HUES48 (cell line): ENCODE measurements around the gene ELOVL7.
"Not testable (repeated sequence)": the region's sequence is repeated elsewhere in the genome, so short reads cannot be mapped to it uniquely, and the experiment has no call there.

Source experiments
- H3K27ac ChIP-seq: one replicate; pipeline ENCODE4 v1.7.0; 2013; ENCODE audit warnings: low read depth, low read length, inconsistent platforms
- H3K27me3 ChIP-seq: 2 replicates; pipeline ENCODE4 v1.6.1; 2013; ENCODE audit warnings: mild to moderate bottlenecking, low read length; ENCODE audit not compliant: control insufficient read depth, insufficient read depth
- H3K36me3 ChIP-seq: 2 replicates; pipeline ENCODE4 v1.6.1; 2013; ENCODE audit warnings: low read length; ENCODE audit not compliant: control insufficient read depth, insufficient read depth
- H3K4me1 ChIP-seq: 2 replicates; pipeline ENCODE4 v1.6.1; 2013; ENCODE audit warnings: mild to moderate bottlenecking, low read length; ENCODE audit not compliant: control insufficient read depth, insufficient read depth
- H3K4me3 ChIP-seq: 2 replicates; pipeline ENCODE4 v1.5.1; 2013; ENCODE audit warnings: mild to moderate bottlenecking, low read depth, low read length
- H3K9ac ChIP-seq: 2 replicates; pipeline ENCODE4 v1.6.1; 2013; ENCODE audit warnings: mild to moderate bottlenecking, low read depth, low read length, moderate library complexity
- H3K9me3 ChIP-seq: 2 replicates; pipeline ENCODE4 v1.6.1; 2013; ENCODE audit warnings: low read length; ENCODE audit not compliant: control insufficient read depth, insufficient read depth

Gene ELOVL7

DNA sequence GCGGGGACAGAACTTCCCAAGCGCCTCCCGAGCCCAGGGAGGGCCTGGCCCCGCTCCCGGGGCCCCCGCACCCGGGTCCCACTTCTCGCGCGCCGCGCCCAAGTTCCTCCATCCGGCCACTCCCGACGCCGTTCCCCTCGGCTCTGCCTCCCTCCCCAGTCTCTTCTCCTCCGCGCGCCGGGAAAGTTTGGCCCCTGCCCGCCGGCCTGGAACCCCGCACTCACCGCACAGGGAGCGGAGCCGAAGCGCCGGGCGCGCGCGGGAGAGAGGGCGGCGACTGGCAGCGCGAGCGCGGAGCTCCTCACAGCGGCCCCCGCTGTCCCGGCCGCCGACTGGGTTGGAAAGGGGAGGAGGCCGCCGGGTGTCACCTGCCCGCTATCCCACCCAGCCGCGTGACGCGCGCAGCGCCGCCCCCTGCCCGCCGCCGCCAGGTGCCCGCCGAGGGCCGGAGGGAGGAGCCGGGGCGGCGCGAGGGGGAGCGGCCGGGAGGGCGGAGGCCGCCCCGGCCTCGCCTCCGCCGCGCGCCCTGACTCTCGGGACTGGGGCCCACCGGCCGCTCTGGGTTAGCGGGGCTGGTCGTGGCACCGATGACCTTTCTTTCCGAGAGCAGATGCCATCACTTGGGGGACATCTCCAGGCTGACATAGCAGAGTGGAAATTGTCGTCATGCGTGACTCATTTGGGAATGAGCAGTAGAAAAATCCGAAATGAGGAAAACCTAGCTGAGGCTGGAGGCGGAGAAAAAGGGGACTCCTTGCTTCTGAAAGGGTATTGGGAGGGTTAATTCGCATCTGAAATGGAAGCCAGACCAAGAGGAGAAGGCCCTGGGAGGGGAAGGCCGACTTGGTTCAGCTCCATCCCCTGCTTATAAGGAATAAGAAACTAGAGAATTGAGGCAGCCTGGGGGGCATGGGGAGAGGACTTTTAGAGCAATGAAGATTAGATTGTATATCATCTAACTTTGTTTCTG, at the start of gene ELOVL7:
TSS of gene ELOVL7 (minus strand) at position 334 of the 970 bp plus-strand sequence. CDS start 56,872 bp downstream, outside the sequence.
- Histone ChIP-seq H3K4me3 (peak within 1 kb of the TSS; percentile 79), H3K27ac (peak within 1 kb of the TSS; percentile 77), H3K9ac (peak within 1 kb of the TSS; percentile 67), H3K27me3 (peaks cover 21% of the 10 kb centered on the region), H3K4me1 (peaks cover 17% of the 10 kb centered on the region), H3K36me3 (no peaks in the 10 kb centered on the region), H3K9me3 (no peaks in the 10 kb centered on the region)

GRCh38 chr5:60893521-60893920, 49.5 kb upstream of the ELOVL7 start:
- peaks cover 11% of the 10 kb centered on the region for H3K4me1 ChIP-seq
- H3K9me3 ChIP-seq = no peaks in the 10 kb centered on the region
- no peaks in the 10 kb centered on the region for H3K27me3 ChIP-seq
- no peak overlapping the region for H3K9ac ChIP-seq
- no peak overlapping the region for H3K4me3 ChIP-seq
- H3K36me3 ChIP-seq = peaks cover 47% of the 10 kb centered on the region
- H3K27ac ChIP-seq = no peak overlapping the region

DNA sequence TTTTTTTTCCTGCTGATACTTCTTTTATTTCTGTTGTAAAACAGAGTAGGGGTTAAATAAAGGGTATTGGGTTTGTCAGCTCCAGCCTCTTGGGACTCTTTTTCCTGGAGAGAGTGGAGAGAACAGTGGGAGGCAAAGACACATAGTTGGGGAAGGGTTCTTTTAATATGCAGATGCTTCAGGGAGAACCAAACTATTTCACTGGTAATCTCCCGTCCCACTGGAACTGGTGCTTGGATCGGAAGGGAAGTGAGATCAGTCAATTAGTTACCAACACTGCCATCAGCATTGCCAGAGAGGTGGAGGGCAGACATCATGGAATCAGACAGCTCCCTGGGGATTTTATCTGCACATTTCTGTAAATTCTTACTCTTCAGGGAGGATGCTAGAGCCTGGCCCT, 47.6 kb upstream of the ELOVL7 start:
- H3K27ac ChIP-seq = peak overlapping the region; percentile 36
- no peaks in the 10 kb centered on the region for H3K27me3 ChIP-seq
- H3K4me3 ChIP-seq = no peak overlapping the region
- no peaks in the 10 kb centered on the region for H3K9me3 ChIP-seq
- H3K36me3 ChIP-seq = peaks cover 29% of the 10 kb centered on the region
- peaks cover 11% of the 10 kb centered on the region for H3K4me1 ChIP-seq
- H3K9ac ChIP-seq = no peak overlapping the region

- Histone ChIP-seq H3K4me3 (no peak overlapping the region), H3K9ac (no peak overlapping the region), H3K36me3 (peaks cover 14% of the 10 kb centered on the region), H3K9me3 (no peaks in the 10 kb centered on the region), H3K27ac (no peak overlapping the region), H3K27me3 (no peaks in the 10 kb centered on the region), H3K4me1 (peaks cover 11% of the 10 kb centered on the region)
These were observed 44.4 kb upstream of the ELOVL7 start for GRCh38 chr5:60888359-60889061.

GRCh38 chr5:60887746-60888145, 43.7 kb upstream of the ELOVL7 start:
- peaks cover 6% of the 10 kb centered on the region; the same call in 1 of the 2 replicates for H3K36me3 ChIP-seq
- H3K4me3 ChIP-seq = no peak overlapping the region
- H3K9ac ChIP-seq = no peak overlapping the region
- peaks cover 3% of the 10 kb centered on the region; the same call in 1 of the 2 replicates for H3K9me3 ChIP-seq
- H3K4me1 ChIP-seq = peaks cover 11% of the 10 kb centered on the region
- no peak overlapping the region for H3K27ac ChIP-seq
- no peaks in the 10 kb centered on the region for H3K27me3 ChIP-seq

DNA sequence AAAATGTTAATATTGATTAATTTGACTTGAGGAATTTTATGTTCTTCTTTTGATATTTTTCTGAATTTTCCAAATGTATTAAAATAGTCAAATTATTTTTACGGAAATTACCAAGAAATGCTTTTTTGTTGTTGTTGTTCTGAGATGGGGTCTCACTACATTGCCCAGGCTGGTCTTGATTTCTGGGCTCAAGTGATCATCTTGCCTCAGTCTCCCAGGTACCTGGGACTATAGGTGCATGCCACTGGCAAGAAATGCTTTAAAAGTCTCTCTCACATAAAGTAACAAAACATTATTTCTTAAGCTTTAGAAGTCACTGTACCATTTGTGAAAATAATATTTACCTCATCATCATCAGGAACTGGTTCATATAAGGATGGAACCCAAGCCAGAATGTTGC, 43.0 kb upstream of the ELOVL7 start:
- no peak overlapping the region for H3K27ac ChIP-seq
- no peak overlapping the region for H3K9ac ChIP-seq
- H3K27me3 ChIP-seq = no peaks in the 10 kb centered on the region
- peaks cover 8% of the 10 kb centered on the region for H3K9me3 ChIP-seq
- H3K4me3 ChIP-seq = no peak overlapping the region
- H3K36me3 ChIP-seq = no peaks in the 10 kb centered on the region
- H3K4me1 ChIP-seq = peaks cover 10% of the 10 kb centered on the region

DNA sequence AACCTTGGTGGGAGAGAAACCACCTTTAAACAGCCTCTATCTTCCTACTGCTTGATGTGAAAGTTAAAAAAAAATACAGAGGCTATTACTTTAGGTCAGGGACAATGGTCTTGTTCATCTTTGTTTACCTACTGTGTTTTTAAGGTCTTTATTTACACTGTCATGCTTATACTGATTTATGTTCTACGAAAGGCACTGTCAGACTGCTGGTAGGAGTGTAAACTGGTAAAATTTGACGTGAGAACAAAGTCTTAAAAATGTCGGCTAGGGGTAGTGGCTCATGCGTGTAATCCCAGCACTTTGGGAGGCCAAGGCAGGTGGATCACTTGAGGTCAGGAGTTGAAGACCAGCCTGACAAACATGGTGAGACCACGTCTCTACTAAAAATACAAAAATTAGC, 42.1 kb upstream of the ELOVL7 start:
- H3K36me3 ChIP-seq = no peaks in the 10 kb centered on the region
- no peak overlapping the region for H3K27ac ChIP-seq

GRCh38 chr5:60883229-60883628, 39.2 kb upstream of the ELOVL7 start:
- Histone ChIP-seq H3K4me1 (no peaks in the 10 kb centered on the region), H3K9me3 (peaks cover 16% of the 10 kb centered on the region), H3K27me3 (no peaks in the 10 kb centered on the region), H3K27ac (no peak overlapping the region), H3K9ac (no peak overlapping the region), H3K4me3 (no peak overlapping the region), H3K36me3 (no peaks in the 10 kb centered on the region)

More for the DNA sequence above, 42.1 kb upstream of the ELOVL7 start:
- H3K4me1 ChIP-seq = peaks cover under 1% of the 10 kb centered on the region; the same call in 1 of the 2 replicates
- H3K27me3 ChIP-seq = no peaks in the 10 kb centered on the region
- peaks cover 12% of the 10 kb centered on the region for H3K9me3 ChIP-seq
- H3K9ac ChIP-seq = no peak overlapping the region
- no peak overlapping the region for H3K4me3 ChIP-seq

DNA sequence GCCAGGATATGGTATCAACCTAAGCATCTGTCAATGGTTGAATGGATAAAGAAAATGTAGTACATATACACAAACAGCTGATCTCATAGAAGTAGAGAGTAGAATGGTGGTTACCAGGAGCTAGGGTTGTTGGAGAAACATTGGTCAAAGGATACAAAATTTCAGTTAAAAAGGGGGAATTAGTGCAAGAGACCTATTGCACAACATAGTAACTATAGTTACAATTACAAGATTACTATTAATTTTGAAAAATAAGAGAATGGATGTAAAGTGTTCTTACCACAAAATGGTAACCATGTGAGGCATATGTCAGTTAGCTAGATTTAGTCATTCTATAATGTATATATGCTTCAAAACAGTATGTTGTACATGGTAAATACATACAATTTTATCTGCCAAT, 28.8 kb upstream of the ELOVL7 start:
- no peak overlapping the region for H3K27ac ChIP-seq
- no peak overlapping the region for H3K4me3 ChIP-seq
- no peaks in the 10 kb centered on the region for H3K27me3 ChIP-seq
- H3K36me3 ChIP-seq = no peaks in the 10 kb centered on the region
- H3K9me3 ChIP-seq = peaks cover 6% of the 10 kb centered on the region; the same call in 1 of the 2 replicates
- H3K9ac ChIP-seq = no peak overlapping the region
- H3K4me1 ChIP-seq = no peaks in the 10 kb centered on the region

- no peaks in the 10 kb centered on the region for H3K27me3 ChIP-seq
- H3K4me1 ChIP-seq = no peaks in the 10 kb centered on the region
- no peaks in the 10 kb centered on the region for H3K36me3 ChIP-seq
- H3K4me3 ChIP-seq = no peak overlapping the region
- H3K27ac ChIP-seq = no peak overlapping the region
- H3K9ac ChIP-seq = no peak overlapping the region
- H3K9me3 ChIP-seq = peaks cover 6% of the 10 kb centered on the region; the same call in 1 of the 2 replicates
These were observed 26.8 kb upstream of the ELOVL7 start for GRCh38 chr5:60870857-60871256.

- H3K9ac ChIP-seq, H3K4me3 ChIP-seq, H3K9me3 ChIP-seq, H3K36me3 ChIP-seq, H3K27ac ChIP-seq, H3K27me3 ChIP-seq, H3K4me1 ChIP-seq: not testable (repeated sequence)
These were observed 16.5 kb upstream of the ELOVL7 start for GRCh38 chr5:60860572-60860971.
